K562 (cell line): ENCODE measurements around the gene HAUS6. TPM values are rescaled to one million over a fixed set of nuclear protein-coding genes. Genes with fewer than 3 reads are reported as not detected.

Source experiments
- CTCF ChIP-seq, 3 experiments: IDR thresholded peaks in 2 of 3; conservative IDR thresholded peaks in 1 of 3; 2 replicates each; pipeline ENCODE4 v1.5.1; 2011 to 2012; ENCODE audit warnings: low read length in 3 of 3, mild to moderate bottlenecking in 3 of 3, control low read depth in 2 of 3, improper control_type of control experiment in 1 of 3, inconsistent platforms in 1 of 3, low read depth in 1 of 3, mixed read lengths in 1 of 3, moderate library complexity in 1 of 3; ENCODE audit not compliant: insufficient read depth in 2 of 3
- NEUROD1 ChIP-seq: fragments of 150-350 bp; IDR thresholded peaks from 2 replicates; pipeline ENCODE4 v1.6.1; 2014; ENCODE audit warnings: borderline replicate concordance, low read length, low read depth; ENCODE audit not compliant: partially characterized antibody
- PML ChIP-seq: IDR thresholded peaks from 2 replicates; pipeline ENCODE4 v1.6.1; 2012; ENCODE audit warnings: low read length, inconsistent platforms
- RBM14 ChIP-seq: fragments of 200-400 bp; formaldehyde crosslinking; IDR thresholded peaks from 2 replicates; pipeline ENCODE4 v1.6.1; 2018; ENCODE audit warnings: low read depth, mild to moderate bottlenecking, low read length, moderate library complexity, borderline replicate concordance; ENCODE audit not compliant: insufficient read depth
- USF2 ChIP-seq: sonication (generic); formaldehyde crosslinking; IDR thresholded peaks from 2 replicates; pipeline ENCODE4 v1.5.0; 2020; ENCODE audit warnings: missing genetic modification reagents
- ZBTB40 ChIP-seq, 2 experiments: fragments of 450-650 bp in 1 of 2; sonication (generic) in 1 of 2; formaldehyde crosslinking in 1 of 2; IDR thresholded peaks; 2 replicates each; pipeline versions ENCODE4 v1.7.1 to v1.9.0; 2016 to 2022; ENCODE audit warnings: inconsistent platforms in 1 of 2, mild to moderate bottlenecking in 1 of 2, missing genetic modification reagents in 1 of 2
- ZNF584 ChIP-seq: fragments of 200-800 bp; sonication (Bioruptor generic); IDR thresholded peaks from 2 replicates; pipeline ENCODE4 v1.6.1; 2016; ENCODE audit warnings: low read depth, mild to moderate bottlenecking, missing genetic modification characterization, missing compliant biosample characterization
- ZNF644 ChIP-seq: fragments of 200-800 bp; sonication (Bioruptor generic); IDR thresholded peaks from 2 replicates; pipeline ENCODE4 v1.6.1; 2016; ENCODE audit warnings: low read depth, missing genetic modification characterization, missing compliant biosample characterization
- polyA plus RNA-seq, 8 experiments: library from polyadenylated mRNA; depleted of rRNA in 4 of 8; stranded (reverse) in 5 of 8; unstranded in 3 of 8; fragments of >200 nt; fragmentation: Nextera tagmentation in 2 of 8; fragmentation: Illumina TruSeq in 1 of 8; extraction: Ambion mirVana in 2 of 8; extraction: Trizol in 1 of 8; gene quantifications; 2 replicates each; pipeline versions ENCODE4 v1.2.1 to v1.2.3, GENCODE V29; 2011 to 2014; ENCODE audit warnings: inconsistent platforms in 1 of 8, missing spikeins in 1 of 8
- total RNA-seq, 7 experiments: library from RNA; depleted of rRNA in 6 of 7; stranded (reverse); fragments of >200 nt in 6 of 7; fragmentation: Illumina TruSeq in 2 of 7; extraction: Trizol in 2 of 7; gene quantifications; 2 replicates each; pipeline versions ENCODE4 v1.2.1 to v1.2.3, GENCODE V29; 2011 to 2021; ENCODE audit warnings: low replicate concordance in 1 of 7
- TF ChIP-seq, protein P1 (sequence below), 2 experiments: IDR thresholded peaks; 2 replicates each; pipeline ENCODE4 v1.6.1; 2012; ENCODE audit warnings: improper control_type of control experiment in 2 of 2, low read depth in 2 of 2, low read length in 2 of 2, borderline replicate concordance in 1 of 2

Gene HAUS6
- total and polyA plus RNA-seq, 9 of the 15 experiments (the other 6 are each of a cell fraction or from before 2014, with no cell fraction given), result 10.2 to 31.7 (median 23.1) TPM

DNA sequence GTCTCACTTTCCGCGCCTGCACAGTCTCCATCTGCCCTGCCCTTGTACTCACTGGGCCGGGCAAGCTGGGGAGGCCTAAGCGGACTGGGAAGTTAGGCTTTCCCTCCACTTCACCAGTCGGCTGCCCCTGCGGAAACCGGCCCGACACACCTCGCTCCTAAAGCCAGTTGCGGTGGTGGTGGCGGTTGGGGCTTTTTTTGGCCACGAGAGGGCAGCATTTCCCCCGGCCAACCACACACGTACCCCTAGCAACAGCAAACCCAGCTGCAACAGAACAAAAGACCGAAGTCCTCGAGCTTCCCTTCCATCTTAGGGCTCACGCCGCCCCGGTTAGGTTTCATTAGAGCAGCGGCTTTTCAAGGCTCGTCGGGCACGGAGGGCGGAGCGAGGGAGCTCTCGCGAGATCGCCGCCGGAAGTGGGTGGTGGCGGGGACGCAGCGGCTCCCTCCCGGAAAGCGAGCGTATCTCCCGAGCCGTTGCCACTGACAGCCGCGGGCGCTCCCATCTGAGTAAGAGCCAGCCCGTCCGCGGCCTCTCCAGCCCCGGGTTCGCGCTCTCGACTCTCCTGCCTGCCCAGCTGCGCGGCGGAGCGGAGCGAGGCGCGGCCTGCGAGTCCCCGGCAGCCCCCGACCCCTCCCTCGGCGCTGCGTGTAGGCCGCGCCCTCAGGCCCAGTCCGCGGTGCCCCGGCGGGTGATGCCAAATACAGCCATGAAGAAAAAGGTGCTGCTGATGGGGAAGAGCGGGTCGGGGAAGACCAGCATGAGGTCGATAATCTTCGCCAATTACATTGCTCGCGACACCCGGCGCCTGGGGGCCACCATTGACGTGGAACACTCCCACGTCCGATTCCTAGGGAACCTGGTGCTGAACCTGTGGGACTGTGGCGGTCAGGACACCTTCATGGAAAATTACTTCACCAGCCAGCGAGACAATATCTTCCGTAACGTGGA, 53.5 kb downstream of the HAUS6 start, which contains the start of gene RRAGA (continued):
- TF ChIP-seq ZBTB40 (IDR thresholded peaks at IDR 0.05) (peak; percentile 81), ZBTB40 (CRISPR knock-in tag; IDR thresholded peaks at IDR 0.05) (no peak), ZNF644 (tag) (no peak), CTCF (IDR thresholded peaks at IDR 0.05 in 2 of 3, conservative IDR thresholded peaks at IDR 0.05 in 1 of 3; ENCODE audit: insufficient read depth in 2 of 3, low read depth in 1 of 3, low read length in 3 of 3) (peak; percentile 59 to 80 (median 71)), PML (peak; percentile 47; the same call in 1 of the 2 replicates), USF2 (no peak), NEUROD1 (peak; percentile 15), RBM14 (no peak), ZNF584 (CRISPR knock-in tag) (no peak)
- TF ChIP-seq, protein P1, sequence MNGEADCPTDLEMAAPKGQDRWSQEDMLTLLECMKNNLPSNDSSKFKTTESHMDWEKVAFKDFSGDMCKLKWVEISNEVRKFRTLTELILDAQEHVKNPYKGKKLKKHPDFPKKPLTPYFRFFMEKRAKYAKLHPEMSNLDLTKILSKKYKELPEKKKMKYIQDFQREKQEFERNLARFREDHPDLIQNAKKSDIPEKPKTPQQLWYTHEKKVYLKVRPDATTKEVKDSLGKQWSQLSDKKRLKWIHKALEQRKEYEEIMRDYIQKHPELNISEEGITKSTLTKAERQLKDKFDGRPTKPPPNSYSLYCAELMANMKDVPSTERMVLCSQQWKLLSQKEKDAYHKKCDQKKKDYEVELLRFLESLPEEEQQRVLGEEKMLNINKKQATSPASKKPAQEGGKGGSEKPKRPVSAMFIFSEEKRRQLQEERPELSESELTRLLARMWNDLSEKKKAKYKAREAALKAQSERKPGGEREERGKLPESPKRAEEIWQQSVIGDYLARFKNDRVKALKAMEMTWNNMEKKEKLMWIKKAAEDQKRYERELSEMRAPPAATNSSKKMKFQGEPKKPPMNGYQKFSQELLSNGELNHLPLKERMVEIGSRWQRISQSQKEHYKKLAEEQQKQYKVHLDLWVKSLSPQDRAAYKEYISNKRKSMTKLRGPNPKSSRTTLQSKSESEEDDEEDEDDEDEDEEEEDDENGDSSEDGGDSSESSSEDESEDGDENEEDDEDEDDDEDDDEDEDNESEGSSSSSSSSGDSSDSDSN (IDR thresholded peaks at IDR 0.05; ENCODE audit: borderline replicate concordance in 1 of 2, low read depth in 2 of 2, low read length in 2 of 2), result peak; percentile 56 to 66; a peak in 2 of 4 replicates
